ENCODE measurements around the gene SLC27A1. TPM values are rescaled to one million over a fixed set of nuclear protein-coding genes. Genes with fewer than 3 reads are reported as not detected.
"Not testable (repeated sequence)": the region's sequence is repeated elsewhere in the genome, so short reads cannot be mapped to it uniquely, and the experiment has no call there.

SLC27A1 gene
- total RNA-seq, 2 experiments from 2014 or later: 4.5 to 4.8 TPM

DNA sequence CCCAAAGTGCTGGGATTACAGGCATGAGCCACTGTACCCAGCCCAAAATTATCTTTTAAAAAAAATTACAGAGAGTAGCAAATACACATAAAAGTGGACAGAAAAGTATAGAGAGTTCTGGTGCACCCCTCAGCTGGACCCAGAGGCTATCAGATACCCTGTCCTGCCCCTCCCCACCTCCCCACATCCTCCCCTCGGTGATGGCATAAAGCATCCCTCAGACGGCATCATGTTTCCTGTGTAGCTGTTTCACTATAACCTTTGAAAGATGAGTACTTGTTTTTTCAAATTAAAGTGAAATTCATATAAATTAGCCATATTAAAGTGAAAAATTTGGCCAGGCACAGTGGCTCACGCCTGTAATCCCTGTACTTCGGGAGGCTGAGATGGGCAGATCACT lies 20.1 kb downstream of the SLC27A1 start:
- no peaks in the 10 kb centered on the region for H3K36me3 Mint-ChIP-seq
- ChIA-PET POLR2A (interaction anchor here (0.7 kb wide), 1 partner anchor 36 kb away, joined by 3 read pairs; no protein-coding TSS in a partner anchor), CTCF (interaction anchor here (0.7 kb wide), 1 partner anchor 24 kb away, joined by 3 read pairs; no protein-coding TSS in a partner anchor)
- intact Hi-C loops (cut with micrococcal nuclease): no loop called here
- peak; percentile 47 for DNase-seq
- no peak overlapping the region for H3K4me3 Mint-ChIP-seq
- peaks cover 28% of the 10 kb centered on the region for H3K4me1 Mint-ChIP-seq (ENCODE audit: low read depth)
- H3K9me3 Mint-ChIP-seq: no peaks in the 10 kb centered on the region
- H3K27me3 Mint-ChIP-seq: no peaks in the 10 kb centered on the region
- no peak overlapping the region for H3K27ac Mint-ChIP-seq

DNA sequence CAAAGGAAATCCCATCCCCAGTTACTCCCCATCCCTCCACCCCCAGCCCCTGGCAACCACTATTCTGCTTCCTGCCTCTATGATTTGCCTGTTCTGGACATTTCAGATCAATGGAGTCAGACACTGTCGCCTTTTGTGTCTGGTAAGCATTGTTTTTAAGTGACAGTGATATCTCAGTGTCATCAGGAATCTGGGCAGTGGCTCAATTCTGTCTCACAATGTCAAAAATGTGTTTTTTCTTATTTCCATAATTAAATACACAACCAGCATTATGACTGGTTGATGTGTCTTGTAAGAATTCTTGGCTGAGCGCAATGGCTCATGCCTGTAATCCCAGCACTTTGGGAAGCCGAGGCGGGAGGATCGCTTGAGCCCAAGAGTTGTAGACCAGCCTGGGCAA lies 21.0 kb downstream of the SLC27A1 start:
- POLR2A ChIA-PET: no interaction called here
- no peak overlapping the region for H3K4me3 Mint-ChIP-seq

DNA sequence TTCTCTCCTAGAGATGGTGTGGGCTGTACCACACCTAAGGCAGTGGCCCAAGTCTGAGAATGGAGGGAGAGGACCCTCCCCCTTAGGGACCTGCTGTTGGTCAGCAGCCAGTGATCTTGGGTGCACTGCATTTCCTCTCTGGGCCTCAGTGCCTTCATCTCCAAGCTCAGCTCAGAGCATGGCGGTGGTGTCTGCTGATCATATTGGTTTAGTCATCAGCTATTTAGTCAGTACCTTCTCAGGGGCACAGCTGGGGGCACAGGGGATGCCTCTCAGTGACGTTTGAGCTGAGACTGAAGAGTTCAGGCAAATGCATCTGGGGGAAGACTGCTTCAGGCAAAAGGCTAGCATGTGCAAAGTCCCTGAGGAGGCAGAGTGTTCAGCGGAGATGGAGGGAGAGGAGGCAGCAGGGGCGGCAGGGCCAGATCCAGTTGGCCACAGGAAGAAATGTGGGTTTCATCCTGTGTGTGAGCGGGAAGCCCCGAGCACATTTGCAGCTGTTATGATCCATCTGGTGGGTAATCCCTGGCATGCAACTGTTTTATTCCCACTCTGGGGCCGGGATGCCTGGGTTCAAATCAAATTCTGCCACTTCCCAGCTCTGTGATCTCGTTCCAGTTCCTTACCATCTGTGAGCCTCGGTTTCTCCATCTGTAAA lies 25.4 kb downstream of the SLC27A1 start:
- Mint-ChIP-seq H3K36me3 (no peaks in the 10 kb centered on the region), H3K27me3 (no peaks in the 10 kb centered on the region), H3K4me3 (no peak overlapping the region), H3K4me1 (ENCODE audit: low read depth) (peaks cover 15% of the 10 kb centered on the region), H3K27ac (no peak overlapping the region), H3K9me3 (no peaks in the 10 kb centered on the region)
- ChIA-PET CTCF (interaction anchor here (0.6 to 3.5 kb wide), 60 partner anchors 9 to 1281 kb away, joined by 3 to 56 read pairs (median 4); partner anchors contain the start of genes CCDC194, DDA1, JAK3 and MVB12A), POLR2A (interaction anchor here (0.7 kb wide), 1 partner anchor 14 kb away, joined by 3 read pairs; no protein-coding TSS in a partner anchor)
- intact Hi-C loops (cut with micrococcal nuclease): loop anchor here (1.0 to 2.0 kb wide), 3 partner anchors 25 to 360 kb away; partner anchors contain the start of gene SLC27A1
- DNase-seq: no peak

More for the DNA sequence above, 21.0 kb downstream of the SLC27A1 start:
- intact Hi-C loops (cut with micrococcal nuclease): no loop called here
- H3K4me1 Mint-ChIP-seq (ENCODE audit: low read depth): peaks cover 34% of the 10 kb centered on the region
- CTCF ChIA-PET: no interaction called here
- no peaks in the 10 kb centered on the region for H3K27me3 Mint-ChIP-seq
- no peak overlapping the region for H3K27ac Mint-ChIP-seq
- H3K36me3 Mint-ChIP-seq: no peaks in the 10 kb centered on the region
- no peaks in the 10 kb centered on the region for H3K9me3 Mint-ChIP-seq
- DNase-seq: no peak

DNA sequence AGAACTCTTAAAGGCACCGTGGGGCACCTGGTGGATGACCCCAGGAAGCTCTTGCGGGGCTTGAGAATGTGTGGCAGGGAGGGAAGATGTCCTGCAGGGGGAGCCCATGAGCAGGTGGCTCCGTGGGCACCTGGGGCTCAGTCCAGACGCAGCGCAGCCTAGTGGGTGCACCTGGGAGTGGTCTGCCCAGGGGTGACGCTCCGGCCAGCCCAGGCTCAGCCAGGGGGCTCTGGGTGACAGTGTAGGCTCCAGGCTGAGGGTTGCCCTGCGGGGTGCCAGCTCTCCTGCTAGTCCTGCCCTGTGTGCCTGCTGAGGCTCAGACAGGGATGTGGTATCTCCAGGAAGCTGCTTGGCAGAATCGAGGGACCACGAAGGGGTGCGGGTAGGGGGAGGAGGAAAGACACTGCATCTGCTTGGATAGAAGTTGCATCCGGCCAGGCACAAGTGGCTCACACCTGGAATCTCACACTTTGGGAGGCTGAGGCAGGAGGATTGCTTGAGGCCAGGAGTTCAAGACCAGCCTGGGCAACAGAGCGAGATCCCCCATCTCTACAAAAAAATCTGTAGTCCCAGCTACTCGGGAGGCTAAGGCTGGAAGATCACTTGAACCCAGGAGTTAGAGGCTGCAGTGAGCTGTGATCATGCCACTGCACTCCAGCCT lies 26.1 kb downstream of the SLC27A1 start:
- peak; percentile 89 for DNase-seq
- Mint-ChIP-seq H3K4me3 (no peak overlapping the region), H3K4me1 (ENCODE audit: low read depth) (peaks cover 15% of the 10 kb centered on the region), H3K27me3 (no peaks in the 10 kb centered on the region), H3K9me3 (no peaks in the 10 kb centered on the region), H3K27ac (no peak overlapping the region), H3K36me3 (no peaks in the 10 kb centered on the region)
- CTCF ChIA-PET: interaction anchor here (0.6 to 3.5 kb wide), 63 partner anchors 9 to 1282 kb away, joined by 3 to 56 read pairs (median 4); partner anchors contain the start of genes CCDC194, DDA1, JAK3 and MVB12A
- intact Hi-C loops (cut with micrococcal nuclease): loop anchor here (1.0 to 2.0 kb wide), 3 partner anchors 26 to 359 kb away; partner anchors contain the start of gene SLC27A1
- POLR2A ChIA-PET: interaction anchor here (0.6 to 0.7 kb wide), 2 partner anchors 14 to 276 kb away, joined by 3 read pairs; no protein-coding TSS in a partner anchor

DNA sequence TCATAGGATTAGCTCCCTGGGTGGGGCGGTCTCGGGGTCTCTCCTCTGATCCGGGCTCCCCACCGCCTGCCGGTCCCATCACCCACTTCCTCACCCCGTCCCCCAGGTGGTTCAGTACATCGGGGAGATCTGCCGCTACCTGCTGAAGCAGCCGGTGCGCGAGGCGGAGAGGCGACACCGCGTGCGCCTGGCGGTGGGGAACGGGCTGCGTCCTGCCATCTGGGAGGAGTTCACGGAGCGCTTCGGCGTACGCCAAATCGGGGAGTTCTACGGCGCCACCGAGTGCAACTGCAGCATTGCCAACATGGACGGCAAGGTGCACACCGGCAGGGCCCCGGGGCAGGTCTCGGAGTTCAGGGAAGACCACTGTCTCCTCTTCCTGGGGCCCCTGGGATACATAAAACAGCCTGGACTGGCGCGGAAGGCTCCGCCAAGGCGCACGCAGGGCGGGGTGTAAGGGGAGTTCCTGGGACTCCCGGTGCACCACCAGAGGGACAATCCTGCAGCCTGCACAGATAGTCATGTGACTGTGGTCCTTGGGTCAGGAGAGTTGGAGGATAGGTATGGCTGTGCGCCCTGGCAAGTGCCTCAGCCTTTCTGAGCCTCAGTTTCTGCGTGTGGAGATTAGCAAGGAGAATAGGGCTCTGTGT lies 26.9 kb downstream of the SLC27A1 start:
- no peaks in the 10 kb centered on the region for H3K9me3 Mint-ChIP-seq
- H3K27me3 Mint-ChIP-seq: no peaks in the 10 kb centered on the region
- peaks cover 15% of the 10 kb centered on the region for H3K4me1 Mint-ChIP-seq (ENCODE audit: low read depth)
- intact Hi-C loops (cut with micrococcal nuclease): loop anchor here (2.0 kb wide), 1 partner anchor 78 kb away; no protein-coding TSS in a partner anchor
- ChIA-PET POLR2A (interaction anchor here (0.6 kb wide), 1 partner anchor 275 kb away, joined by 3 read pairs; no protein-coding TSS in a partner anchor), CTCF (interaction anchor here (0.9 to 3.5 kb wide), 18 partner anchors 8 to 207 kb away, joined by 3 to 56 read pairs (median 10); partner anchors contain the start of genes MVB12A, PGLS and SLC27A1)
- no peak for DNase-seq
- no peak overlapping the region for H3K4me3 Mint-ChIP-seq
- no peak overlapping the region for H3K27ac Mint-ChIP-seq
- no peaks in the 10 kb centered on the region for H3K36me3 Mint-ChIP-seq

DNA sequence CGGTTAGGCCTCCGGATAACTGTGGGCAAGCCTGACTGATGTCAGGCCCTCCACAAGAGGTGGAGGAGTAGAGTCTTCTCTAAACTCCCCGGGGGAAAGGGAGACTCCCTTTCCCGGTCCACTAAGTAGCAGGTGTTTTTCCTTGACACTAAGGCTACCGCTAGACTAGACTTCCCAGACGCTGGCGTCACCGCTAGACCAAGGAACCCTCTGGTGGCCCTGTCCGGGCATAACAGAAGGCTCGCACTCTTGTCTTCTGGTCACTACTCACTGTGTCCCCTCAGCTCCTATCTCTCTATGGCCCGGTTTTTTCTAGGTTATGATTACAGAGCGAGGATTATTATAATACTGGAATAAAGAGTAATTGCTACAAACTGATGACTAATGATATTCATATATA lies 28.7 kb downstream of the SLC27A1 start:
- DNase-seq; intact Hi-C loops (cut with micrococcal nuclease); H3K36me3 Mint-ChIP-seq; H3K27ac Mint-ChIP-seq; POLR2A ChIA-PET; H3K27me3 Mint-ChIP-seq; CTCF ChIA-PET; H3K4me3 Mint-ChIP-seq; H3K9me3 Mint-ChIP-seq: not testable (repeated sequence)
- peaks cover 15% of the 10 kb centered on the region for H3K4me1 Mint-ChIP-seq (ENCODE audit: low read depth)

DNA sequence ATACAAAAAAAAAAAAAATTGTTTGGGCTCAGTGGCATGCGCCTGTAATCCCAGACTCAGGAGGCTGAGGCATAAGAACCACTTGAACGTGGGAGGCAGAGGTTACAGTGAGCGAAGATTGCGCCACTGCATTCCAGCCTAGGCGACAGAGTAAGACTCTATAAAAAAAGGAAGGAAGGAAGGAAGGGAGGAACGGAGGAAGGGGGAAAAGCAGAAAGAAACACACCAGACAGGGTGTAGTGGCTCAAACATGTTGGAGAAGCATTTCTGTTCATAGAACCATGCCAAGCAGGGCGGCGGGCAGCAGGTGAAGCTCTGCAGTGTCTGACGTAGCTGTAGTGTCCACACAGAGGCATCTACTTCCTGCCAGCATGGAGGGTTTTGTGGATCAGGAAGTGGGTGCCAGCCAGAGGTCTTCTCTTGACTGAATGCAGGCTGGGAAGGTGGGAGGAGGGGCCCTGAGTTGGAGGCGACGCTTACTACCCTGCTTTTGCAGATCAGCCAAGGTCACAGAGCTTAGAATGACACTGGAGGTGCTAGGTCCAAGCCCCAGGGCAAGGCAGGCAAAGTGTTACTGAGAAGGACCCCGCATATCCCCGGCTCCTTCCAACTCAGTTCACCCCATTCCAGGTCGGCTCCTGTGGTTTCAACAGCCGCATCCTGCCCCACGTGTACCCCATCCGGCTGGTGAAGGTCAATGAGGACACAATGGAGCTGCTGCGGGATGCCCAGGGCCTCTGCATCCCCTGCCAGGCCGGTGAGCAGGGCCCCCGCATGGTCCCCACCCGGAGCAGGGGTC lies 29.5 kb downstream of the SLC27A1 start:
- ChIA-PET POLR2A (interaction anchor here (1.5 kb wide), 1 partner anchor 12 kb away, joined by 3 read pairs; the partner anchor contains the start of gene PGLS), CTCF (no interaction called here)
- no peak overlapping the region for H3K4me3 Mint-ChIP-seq

DNA sequence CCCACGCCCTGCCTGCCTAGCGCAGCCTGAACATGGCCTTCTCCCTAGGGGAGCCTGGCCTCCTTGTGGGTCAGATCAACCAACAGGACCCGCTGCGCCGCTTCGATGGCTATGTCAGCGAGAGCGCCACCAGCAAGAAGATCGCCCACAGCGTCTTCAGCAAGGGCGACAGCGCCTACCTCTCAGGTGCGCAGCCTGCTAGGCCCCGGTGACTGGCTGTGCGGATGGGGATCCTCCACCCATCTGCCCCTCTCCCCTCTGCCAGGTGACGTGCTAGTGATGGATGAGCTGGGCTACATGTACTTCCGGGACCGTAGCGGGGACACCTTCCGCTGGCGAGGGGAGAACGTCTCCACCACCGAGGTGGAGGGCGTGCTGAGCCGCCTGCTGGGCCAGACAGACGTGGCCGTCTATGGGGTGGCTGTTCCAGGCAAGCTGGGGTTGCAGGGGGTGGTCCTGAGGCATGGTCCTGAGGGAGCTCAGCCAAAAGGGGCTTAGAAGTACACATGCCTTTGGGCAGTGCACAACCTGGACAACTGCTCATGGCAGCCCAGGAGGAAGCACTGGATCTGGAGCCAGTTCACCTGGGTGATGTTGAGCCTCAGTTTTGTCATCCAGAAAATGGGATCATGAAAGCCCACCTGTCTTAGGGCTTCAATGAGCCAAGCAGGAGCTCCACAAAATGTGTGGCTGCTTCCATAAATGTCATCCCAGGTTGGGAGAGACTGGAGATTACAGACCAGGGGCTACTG lies 30.3 kb downstream of the SLC27A1 start:
- CTCF ChIA-PET: no interaction called here
- intact Hi-C loops (cut with micrococcal nuclease): no loop called here
- H3K9me3 Mint-ChIP-seq: no peaks in the 10 kb centered on the region
- H3K27ac Mint-ChIP-seq: no peak overlapping the region
- H3K4me1 Mint-ChIP-seq (ENCODE audit: low read depth): peaks cover 15% of the 10 kb centered on the region
- no peak overlapping the region for H3K4me3 Mint-ChIP-seq
- no peaks in the 10 kb centered on the region for H3K27me3 Mint-ChIP-seq
- H3K36me3 Mint-ChIP-seq: no peaks in the 10 kb centered on the region
- no peak for DNase-seq
- POLR2A ChIA-PET: interaction anchor here (1.5 kb wide), 1 partner anchor 11 kb away, joined by 3 read pairs; the partner anchor contains the start of gene PGLS

More for the DNA sequence above, 29.5 kb downstream of the SLC27A1 start:
- no peak for DNase-seq
- peaks cover 15% of the 10 kb centered on the region for H3K4me1 Mint-ChIP-seq (ENCODE audit: low read depth)
- no peak overlapping the region for H3K27ac Mint-ChIP-seq
- intact Hi-C loops (cut with micrococcal nuclease): no loop called here
- H3K9me3 Mint-ChIP-seq: no peaks in the 10 kb centered on the region
- no peaks in the 10 kb centered on the region for H3K36me3 Mint-ChIP-seq
- H3K27me3 Mint-ChIP-seq: no peaks in the 10 kb centered on the region

DNA sequence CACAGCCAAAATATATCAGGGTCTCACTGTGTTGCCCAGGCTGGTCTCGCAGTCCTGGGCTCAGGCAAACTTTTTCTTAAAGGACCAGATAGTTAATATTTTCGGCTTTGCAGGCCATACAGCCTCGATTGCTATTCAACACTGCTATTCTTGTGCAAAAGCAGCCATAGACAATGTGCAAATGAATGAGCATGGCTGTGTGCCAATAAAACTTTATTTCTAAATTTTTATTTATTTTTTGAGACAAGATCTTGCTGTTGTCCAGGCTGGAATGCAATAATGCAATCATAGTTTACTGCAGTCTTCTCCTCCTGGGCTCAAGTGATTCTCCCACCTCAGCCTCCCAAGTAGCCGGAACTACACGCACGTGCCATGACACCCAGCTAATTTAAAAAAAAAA lies 32.9 kb downstream of the SLC27A1 start:
- DNase-seq: no peak
- CTCF ChIA-PET: interaction anchor here (0.6 kb wide), 1 partner anchor 23 kb away, joined by 5 read pairs; no protein-coding TSS in a partner anchor
- H3K36me3 Mint-ChIP-seq: peaks cover 4% of the 10 kb centered on the region
- H3K4me1 Mint-ChIP-seq (ENCODE audit: low read depth): peaks cover 13% of the 10 kb centered on the region
- H3K9me3 Mint-ChIP-seq: no peaks in the 10 kb centered on the region
- no peak overlapping the region for H3K27ac Mint-ChIP-seq
- no peak overlapping the region for H3K4me3 Mint-ChIP-seq
- intact Hi-C loops (cut with micrococcal nuclease): no loop called here
- H3K27me3 Mint-ChIP-seq: no peaks in the 10 kb centered on the region
- POLR2A ChIA-PET: no interaction called here

DNA sequence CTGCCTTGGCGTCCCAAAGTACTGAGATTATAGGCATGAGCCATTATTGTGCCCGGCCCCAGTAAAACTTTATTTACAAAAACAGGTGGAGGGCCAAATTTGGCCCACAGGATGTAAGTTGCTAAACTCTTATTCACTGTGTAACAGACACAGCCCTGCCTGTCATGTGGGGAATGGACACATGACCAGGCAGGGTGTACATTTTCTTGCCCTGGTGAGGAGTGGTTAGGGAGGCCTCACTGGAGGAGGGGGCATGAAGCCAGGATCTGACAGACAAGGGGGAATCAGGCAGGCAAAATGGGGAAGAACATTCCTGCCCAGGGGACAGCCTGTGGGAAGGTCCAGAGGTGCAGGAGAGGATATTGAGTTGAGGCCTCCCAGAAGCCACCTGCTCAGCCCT lies 33.7 kb downstream of the SLC27A1 start:
- no peak overlapping the region for H3K27ac Mint-ChIP-seq
- ChIA-PET POLR2A (no interaction called here), CTCF (interaction anchor here (3.5 kb wide), 1 partner anchor 8 kb away, joined by 16 read pairs; no protein-coding TSS in a partner anchor)
- H3K9me3 Mint-ChIP-seq: no peaks in the 10 kb centered on the region
- intact Hi-C loops (cut with micrococcal nuclease): no loop called here
- H3K4me3 Mint-ChIP-seq: no peak overlapping the region
- no peak for DNase-seq
- peaks cover 4% of the 10 kb centered on the region for H3K36me3 Mint-ChIP-seq
- H3K4me1 Mint-ChIP-seq (ENCODE audit: low read depth): peaks cover 18% of the 10 kb centered on the region
- no peaks in the 10 kb centered on the region for H3K27me3 Mint-ChIP-seq

DNA sequence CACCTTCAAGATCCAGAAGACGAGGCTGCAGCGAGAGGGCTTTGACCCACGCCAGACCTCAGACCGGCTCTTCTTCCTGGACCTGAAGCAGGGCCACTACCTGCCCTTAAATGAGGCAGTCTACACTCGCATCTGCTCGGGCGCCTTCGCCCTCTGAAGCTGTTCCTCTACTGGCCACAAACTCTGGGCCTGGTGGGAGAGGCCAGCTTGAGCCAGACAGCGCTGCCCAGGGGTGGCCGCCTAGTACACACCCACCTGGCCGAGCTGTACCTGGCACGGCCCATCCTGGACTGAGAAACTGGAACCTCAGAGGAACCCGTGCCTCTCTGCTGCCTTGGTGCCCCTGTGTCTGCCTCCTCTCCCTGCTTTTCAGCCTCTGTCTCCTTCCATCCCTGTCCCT lies 34.1 kb downstream of the SLC27A1 start:
- Mint-ChIP-seq H3K36me3 (peaks cover 4% of the 10 kb centered on the region), H3K4me3 (no peak overlapping the region), H3K4me1 (ENCODE audit: low read depth) (peaks cover 18% of the 10 kb centered on the region), H3K27me3 (no peaks in the 10 kb centered on the region), H3K9me3 (no peaks in the 10 kb centered on the region), H3K27ac (no peak overlapping the region)
- POLR2A ChIA-PET: no interaction called here
- no peak for DNase-seq
- intact Hi-C loops (cut with micrococcal nuclease): no loop called here
- CTCF ChIA-PET: interaction anchor here (3.5 kb wide), 1 partner anchor 9 kb away, joined by 16 read pairs; no protein-coding TSS in a partner anchor

Measured in activated CD4-positive, alpha-beta memory T cell treated with anti-CD3 and anti-CD28 coated beads for 36 hours (primary cell).